ENCODE data around the gene LENG1. TPM values are rescaled to one million over a fixed set of nuclear protein-coding genes. Genes with fewer than 3 reads are reported as not detected.

LENG1 gene
- total RNA-seq, 2 experiments from 2014 or later: 8.3 to 9.2 TPM

- peak overlapping the region; percentile 94 for H3K4me3 Mint-ChIP-seq
- H3K4me1 Mint-ChIP-seq: peaks cover 69% of the 10 kb centered on the region
- H3K27me3 Mint-ChIP-seq: peaks cover 1% of the 10 kb centered on the region
- DNase-seq: peak; percentile 34
- H3K9me3 Mint-ChIP-seq: no peaks in the 10 kb centered on the region
- peaks cover 38% of the 10 kb centered on the region for H3K36me3 Mint-ChIP-seq (ENCODE audit: low read depth)
- POLR2A ChIA-PET: interaction anchor here (0.9 to 7.6 kb wide), 17 partner anchors 9 to 289 kb away, joined by 3 to 66 read pairs (median 5); partner anchors contain the start of genes CNOT3, MBOAT7, RPS9 and TMC4
- CTCF ChIA-PET: interaction anchor here (0.7 to 3.2 kb wide), 4 partner anchors 22 to 107 kb away, joined by 3 to 24 read pairs (median 16); partner anchors contain the start of genes CNOT3 and MBOAT7
- peak overlapping the region; percentile 98 for H3K27ac Mint-ChIP-seq
These were observed 639 bp downstream of the LENG1 start for GRCh38 chr19:54158812-54159351.

GRCh38 chr19:54156953-54157352, 2.6 kb downstream of the LENG1 start:
- Mint-ChIP-seq H3K27me3 (no peaks in the 10 kb centered on the region), H3K9me3 (no peaks in the 10 kb centered on the region), H3K27ac (peak overlapping the region; percentile 19), H3K4me3 (peak overlapping the region; percentile 10), H3K36me3 (ENCODE audit: low read depth) (peaks cover 48% of the 10 kb centered on the region), H3K4me1 (peaks cover 58% of the 10 kb centered on the region)
- DNase-seq: no peak
- POLR2A ChIA-PET: interaction anchor here (1.6 to 7.6 kb wide), 2 partner anchors 19 to 42 kb away, joined by 5 to 66 read pairs; partner anchors contain the start of genes CNOT3, PRPF31 and TFPT
- CTCF ChIA-PET: no interaction called here

GRCh38 chr19:54156490-54156889, 3.0 kb downstream of the LENG1 start:
- H3K4me3 Mint-ChIP-seq: no peak overlapping the region
- CTCF ChIA-PET: interaction anchor here (0.7 kb wide), 1 partner anchor 31 kb away, joined by 3 read pairs; no protein-coding TSS in a partner anchor
- H3K9me3 Mint-ChIP-seq: no peaks in the 10 kb centered on the region
- POLR2A ChIA-PET: interaction anchor here (1.1 to 7.6 kb wide), 3 partner anchors 19 to 41 kb away, joined by 3 to 66 read pairs (median 5); partner anchors contain the start of genes CNOT3, PRPF31, TFPT and TSEN34
- peaks cover 55% of the 10 kb centered on the region for H3K4me1 Mint-ChIP-seq
- H3K27ac Mint-ChIP-seq: no peak overlapping the region
- H3K27me3 Mint-ChIP-seq: no peaks in the 10 kb centered on the region
- peaks cover 52% of the 10 kb centered on the region for H3K36me3 Mint-ChIP-seq (ENCODE audit: low read depth)
- DNase-seq: no peak

GRCh38 chr19:54155694-54156093, 3.8 kb downstream of the LENG1 start:
- peaks cover 49% of the 10 kb centered on the region for H3K4me1 Mint-ChIP-seq
- ChIA-PET POLR2A (interaction anchor here (1.1 to 7.6 kb wide), 2 partner anchors 18 to 35 kb away, joined by 3 to 66 read pairs; partner anchors contain the start of genes CNOT3 and TSEN34), CTCF (interaction anchor here (0.7 kb wide), 1 partner anchor 32 kb away, joined by 3 read pairs; no protein-coding TSS in a partner anchor)
- H3K4me3 Mint-ChIP-seq: no peak overlapping the region
- peaks cover 58% of the 10 kb centered on the region for H3K36me3 Mint-ChIP-seq (ENCODE audit: low read depth)
- peak overlapping the region; percentile 56 for H3K27ac Mint-ChIP-seq
- H3K27me3 Mint-ChIP-seq: no peaks in the 10 kb centered on the region
- no peaks in the 10 kb centered on the region for H3K9me3 Mint-ChIP-seq
- DNase-seq: no peak

GRCh38 chr19:54154603-54155345, 4.7 kb downstream of the LENG1 start:
- H3K36me3 Mint-ChIP-seq (ENCODE audit: low read depth): peaks cover 63% of the 10 kb centered on the region
- no peaks in the 10 kb centered on the region for H3K27me3 Mint-ChIP-seq
- H3K9me3 Mint-ChIP-seq: no peaks in the 10 kb centered on the region
- H3K4me3 Mint-ChIP-seq: no peak overlapping the region
- H3K4me1 Mint-ChIP-seq: peaks cover 41% of the 10 kb centered on the region
- peak overlapping the region; percentile 87 for H3K27ac Mint-ChIP-seq
- POLR2A ChIA-PET: interaction anchor here (7.6 kb wide), 1 partner anchor 17 kb away, joined by 66 read pairs; the partner anchor contains the start of gene CNOT3
- peak; percentile 61 for DNase-seq
- CTCF ChIA-PET: no interaction called here

GRCh38 chr19:54153731-54154326, 5.7 kb downstream of the LENG1 start:
- POLR2A ChIA-PET: interaction anchor here (1.3 kb wide), 1 partner anchor 15 kb away, joined by 4 read pairs; no protein-coding TSS in a partner anchor
- DNase-seq: no peak
- H3K4me1 Mint-ChIP-seq: peaks cover 36% of the 10 kb centered on the region
- no peaks in the 10 kb centered on the region for H3K27me3 Mint-ChIP-seq
- H3K9me3 Mint-ChIP-seq: no peaks in the 10 kb centered on the region
- H3K36me3 Mint-ChIP-seq (ENCODE audit: low read depth): peaks cover 71% of the 10 kb centered on the region
- CTCF ChIA-PET: no interaction called here
- H3K4me3 Mint-ChIP-seq: no peak overlapping the region
- peak overlapping the region; percentile 87 for H3K27ac Mint-ChIP-seq

- POLR2A ChIA-PET: interaction anchor here (1.3 to 1.6 kb wide), 2 partner anchors 14 to 16 kb away, joined by 4 to 8 read pairs; partner anchors contain the start of gene CNOT3
- H3K4me1 Mint-ChIP-seq: peaks cover 28% of the 10 kb centered on the region
These were observed 6.5 kb downstream of the LENG1 start for GRCh38 chr19:54152878-54153524.

GRCh38 chr19:54152267-54152666, 7.3 kb downstream of the LENG1 start:
- Mint-ChIP-seq H3K4me3 (no peak overlapping the region), H3K27ac (no peak overlapping the region), H3K27me3 (no peaks in the 10 kb centered on the region), H3K9me3 (no peaks in the 10 kb centered on the region), H3K36me3 (ENCODE audit: low read depth) (peaks cover 75% of the 10 kb centered on the region), H3K4me1 (peaks cover 27% of the 10 kb centered on the region)
- POLR2A ChIA-PET: interaction anchor here (1.6 kb wide), 1 partner anchor 16 kb away, joined by 8 read pairs; the partner anchor contains the start of gene CNOT3
- DNase-seq: no peak
- CTCF ChIA-PET: no interaction called here

More at GRCh38 chr19:54152878-54153524, 6.5 kb downstream of the LENG1 start:
- Mint-ChIP-seq H3K9me3 (no peaks in the 10 kb centered on the region), H3K36me3 (ENCODE audit: low read depth) (peaks cover 72% of the 10 kb centered on the region), H3K27ac (no peak overlapping the region), H3K27me3 (no peaks in the 10 kb centered on the region), H3K4me3 (no peak overlapping the region)
- CTCF ChIA-PET: no interaction called here
- no peak for DNase-seq

- Mint-ChIP-seq H3K27me3 (no peaks in the 10 kb centered on the region), H3K4me1 (peaks cover 21% of the 10 kb centered on the region), H3K4me3 (no peak overlapping the region), H3K9me3 (no peaks in the 10 kb centered on the region), H3K27ac (no peak overlapping the region), H3K36me3 (ENCODE audit: low read depth) (peaks cover 75% of the 10 kb centered on the region)
- ChIA-PET POLR2A (interaction anchor here (1.2 to 1.6 kb wide), 2 partner anchors 15 to 37 kb away, joined by 4 to 8 read pairs; partner anchors contain the start of gene CNOT3), CTCF (no interaction called here)
- DNase-seq: no peak
These were observed 8.0 kb downstream of the LENG1 start for GRCh38 chr19:54151362-54152035.

GRCh38 chr19:54149021-54149812, 10.3 kb downstream of the LENG1 start:
- Mint-ChIP-seq H3K36me3 (ENCODE audit: low read depth) (peaks cover 75% of the 10 kb centered on the region), H3K4me3 (no peak overlapping the region), H3K9me3 (no peaks in the 10 kb centered on the region), H3K4me1 (peaks cover 8% of the 10 kb centered on the region), H3K27me3 (no peaks in the 10 kb centered on the region), H3K27ac (no peak overlapping the region)
- CTCF ChIA-PET: interaction anchor here (0.6 to 0.8 kb wide), 2 partner anchors 10 to 246 kb away, joined by 3 read pairs; partner anchors contain the start of gene LENG1
- DNase-seq: no peak
- POLR2A ChIA-PET: interaction anchor here (0.7 to 2.6 kb wide), 4 partner anchors 10 to 52 kb away, joined by 3 to 12 read pairs (median 9); partner anchors contain the start of genes CNOT3 and LENG1

GRCh38 chr19:54148158-54148557, 11.4 kb downstream of the LENG1 start:
- H3K27me3 Mint-ChIP-seq: no peaks in the 10 kb centered on the region
- peaks cover 75% of the 10 kb centered on the region for H3K36me3 Mint-ChIP-seq (ENCODE audit: low read depth)
- H3K4me3 Mint-ChIP-seq: no peak overlapping the region
- H3K4me1 Mint-ChIP-seq: peaks cover under 1% of the 10 kb centered on the region
- ChIA-PET POLR2A (interaction anchor here (0.7 to 2.2 kb wide), 2 partner anchors 10 to 53 kb away, joined by 3 to 9 read pairs; partner anchors contain the start of gene CNOT3), CTCF (no interaction called here)
- no peaks in the 10 kb centered on the region for H3K9me3 Mint-ChIP-seq
- H3K27ac Mint-ChIP-seq: no peak overlapping the region
- no peak for DNase-seq
